Jurkat, Clone E6-1 (cell line): ENCODE measurements around the gene OR51V1.
"Not testable (repeated sequence)": the region's sequence is repeated elsewhere in the genome, so short reads cannot be mapped to it uniquely, and the experiment has no call there.

Experiments used
- DNase-seq: peaks from one replicate; pipeline ENCODE4 v3.0.0-alpha.2; 2011; ENCODE audit warnings: low read depth, low spot score
- H3K4me3 ChIP-seq: 2 replicates; pipeline ENCODE4 v1.5.1; 2011; ENCODE audit warnings: mild to moderate bottlenecking, low read length, control low read depth, moderate library complexity

OR51V1 gene

GRCh38 chr11:5192738-5193137 is 7.7 kb downstream of the OR51V1 start:
- no peak for DNase-seq
- H3K4me3 ChIP-seq = no peak overlapping the region

DNA sequence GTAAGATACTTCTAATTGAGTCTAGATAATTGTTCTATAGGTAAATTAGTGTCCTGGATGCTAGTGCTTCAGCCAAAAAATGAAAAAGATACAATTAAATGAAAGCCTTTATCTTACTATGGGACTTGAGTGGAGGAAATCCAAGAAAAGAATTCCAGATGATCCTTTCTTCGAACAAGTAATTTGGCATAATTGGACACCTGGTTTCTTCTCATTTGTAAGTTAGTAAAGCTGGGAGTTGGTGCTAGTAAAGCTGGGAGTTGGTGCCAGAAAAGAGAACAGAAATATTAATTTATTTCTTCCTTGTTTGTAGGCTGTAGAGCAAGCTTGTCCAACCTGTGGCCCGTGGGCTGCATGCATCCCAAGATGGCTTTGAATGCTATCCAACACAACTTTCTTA is 12.3 kb downstream of the OR51V1 start:
- no peak overlapping the region for H3K4me3 ChIP-seq
- DNase-seq = no peak

DNA sequence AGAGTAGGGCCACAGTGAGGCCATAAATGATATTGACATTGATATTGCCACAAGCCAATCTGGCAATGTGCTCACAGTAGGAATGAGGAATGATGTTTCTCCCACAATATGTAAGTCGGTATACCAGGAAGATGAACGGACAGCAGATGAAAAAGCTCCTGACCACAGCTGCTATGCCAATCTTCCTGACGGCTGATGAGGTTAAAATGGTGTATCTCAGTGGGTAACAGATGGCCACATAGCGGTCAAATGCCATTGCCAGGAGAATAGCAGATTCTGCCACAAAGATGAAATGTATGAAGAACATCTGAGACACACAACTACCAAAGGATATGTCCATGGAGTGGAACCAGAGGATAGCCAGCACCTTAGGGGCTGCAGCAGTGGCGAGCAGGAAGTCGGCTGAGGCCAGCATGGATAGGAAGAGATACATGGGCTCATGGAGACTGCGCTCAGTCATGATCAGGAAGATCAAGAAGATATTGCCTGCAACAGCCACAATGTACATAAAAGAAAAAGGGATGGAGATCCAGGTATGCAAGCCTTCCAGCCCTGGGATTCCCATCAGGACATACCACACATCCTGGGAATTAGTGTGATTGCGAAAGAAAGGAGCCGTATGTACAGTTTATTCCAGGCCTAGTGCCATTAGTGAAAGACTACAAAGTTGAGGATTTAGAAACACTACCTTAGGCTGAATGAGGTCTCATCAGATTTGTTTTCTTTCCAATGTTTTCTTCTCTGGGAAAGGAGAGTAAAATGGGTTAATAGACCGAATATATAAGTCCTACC is 22.2 kb downstream of the OR51V1 start:
- no peak for DNase-seq
- no peak overlapping the region for H3K4me3 ChIP-seq

GRCh38 chr11:5174934-5175333 is 25.5 kb downstream of the OR51V1 start:
- DNase-seq = no peak
- H3K4me3 ChIP-seq = no peak overlapping the region

DNA sequence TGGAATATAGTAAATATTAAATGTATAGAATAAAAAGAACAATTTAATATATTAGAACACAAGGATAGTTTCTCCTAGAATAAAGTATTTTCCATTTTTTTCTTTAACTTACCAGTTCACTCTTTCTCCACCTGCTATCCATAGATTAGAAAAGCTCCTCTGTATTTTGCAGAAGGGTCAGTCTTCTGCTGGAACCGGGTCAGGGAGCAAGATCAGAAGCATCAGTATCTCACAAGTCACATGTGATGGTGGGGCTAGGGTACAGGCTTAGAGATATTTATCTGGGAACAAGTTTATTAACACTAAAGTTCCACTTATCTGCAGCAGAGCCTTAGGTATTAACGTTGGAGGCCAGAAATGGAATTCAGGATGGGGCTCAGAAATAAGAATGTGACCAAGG is 28.6 kb downstream of the OR51V1 start:
- no peak for DNase-seq
- no peak overlapping the region for H3K4me3 ChIP-seq

GRCh38 chr11:5165898-5166297 is 34.6 kb downstream of the OR51V1 start:
- not testable (repeated sequence) for DNase-seq, H3K4me3 ChIP-seq

GRCh38 chr11:5164807-5165206 is 35.7 kb downstream of the OR51V1 start:
- not testable (repeated sequence) for DNase-seq, H3K4me3 ChIP-seq

DNA sequence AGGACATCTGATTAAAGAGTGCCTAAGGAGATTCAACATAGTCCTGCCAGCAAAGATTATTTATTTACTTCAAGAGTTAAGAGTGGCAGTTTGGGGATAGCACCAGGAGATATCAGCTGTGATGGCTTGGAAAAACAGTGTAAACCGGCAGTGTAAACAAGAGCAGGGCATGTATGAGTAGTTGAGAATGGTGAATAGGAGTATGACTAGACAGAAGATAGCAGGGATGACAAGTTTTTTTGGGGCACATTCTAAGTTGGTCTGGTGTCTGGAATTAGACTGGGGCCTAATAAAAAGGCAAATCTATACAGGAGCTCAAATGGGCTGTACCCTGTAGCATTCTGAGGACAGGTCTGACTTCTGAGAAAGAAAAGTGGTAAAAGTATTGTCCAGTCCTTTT is 39.4 kb downstream of the OR51V1 start:
- DNase-seq, H3K4me3 ChIP-seq: not testable (repeated sequence)

- H3K4me3 ChIP-seq, DNase-seq: not testable (repeated sequence)
Measured at GRCh38 chr11:5160217-5160616, 40.3 kb downstream of the OR51V1 start.

- no peak for DNase-seq
- no peak overlapping the region for H3K4me3 ChIP-seq
Measured at GRCh38 chr11:5159806-5160205, 40.7 kb downstream of the OR51V1 start.

- no peak for DNase-seq
- H3K4me3 ChIP-seq = no peak within 1 kb of the TSS
Measured at GRCh38 chr11:5154657-5155056, 45.8 kb downstream of the OR51V1 start, which contains the start of gene OR52A1. Gene OR52A1, minus strand, starts transcription at chr11:5154757. Its CDS starts 2,388 bp downstream, at chr11:5152369.

DNA sequence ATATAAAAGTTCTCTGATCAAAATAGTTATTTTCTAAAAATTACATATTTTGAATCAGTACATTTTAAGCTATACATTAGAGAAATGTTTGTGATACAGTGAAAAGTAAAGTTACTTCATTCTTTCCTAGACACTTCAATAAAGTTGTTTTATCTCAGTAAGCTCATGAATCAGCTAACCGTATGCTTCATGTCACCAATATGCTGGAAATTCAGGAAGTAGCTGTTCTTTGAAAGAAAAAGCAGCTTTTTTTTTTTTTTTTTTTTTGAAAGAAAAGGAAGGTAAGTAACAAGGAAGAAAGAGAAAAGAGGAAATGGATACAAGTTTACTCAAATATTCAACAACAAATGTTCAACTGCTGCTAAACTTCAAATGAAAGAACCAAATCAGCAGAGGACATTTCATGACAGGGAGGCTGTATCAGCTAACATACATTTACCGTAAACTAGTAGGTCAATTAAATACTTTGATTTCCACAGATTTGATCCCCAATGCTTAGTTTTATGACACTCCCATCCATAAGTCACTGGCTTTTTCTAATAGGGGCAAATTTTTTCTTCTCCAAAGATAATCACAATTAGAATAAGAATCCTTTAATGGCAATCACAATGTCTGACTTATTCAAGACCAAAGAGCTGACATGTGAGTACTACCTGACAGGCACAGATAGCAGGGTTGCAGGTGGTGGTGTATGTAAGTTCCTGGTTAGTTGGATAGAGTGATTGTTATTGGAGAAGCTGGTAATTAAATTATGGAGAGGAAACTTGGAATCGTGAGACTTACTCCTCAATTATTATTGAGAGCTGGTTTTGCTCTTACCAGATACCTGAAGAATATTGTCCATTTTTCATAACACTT is 46.7 kb downstream of the OR51V1 start:
- H3K4me3 ChIP-seq = no peak overlapping the region
- DNase-seq = no peak

- no peak overlapping the region for H3K4me3 ChIP-seq
- no peak for DNase-seq
Measured at GRCh38 chr11:5151713-5152153, 48.7 kb downstream of the OR51V1 start.
